SU-DHL-6 (cell line): ENCODE results near the gene ADAMTS16.

Experiments used
- H2AFZ ChIP-seq: fragments of 200-600 bp; sonication (generic); 2 replicates; pipeline ENCODE4 v1.6.1; 2014; ENCODE audit warnings: low read depth, mild to moderate bottlenecking, moderate library complexity, mixed read lengths, antibody characterized with exemption, low read length; ENCODE audit not compliant: severe bottlenecking
- H3F3A ChIP-seq: fragments of 200-600 bp; shearing (Covaris generic); 2 replicates; pipeline ENCODE4 v1.6.0; 2016; ENCODE audit warnings: antibody characterized with exemption, mild to moderate bottlenecking; ENCODE audit not compliant: insufficient read depth
- H3K27ac ChIP-seq: fragments of 200-600 bp; sonication (generic); 2 replicates; pipeline ENCODE4 v1.5.1; 2016; ENCODE audit warnings: low read depth, mild to moderate bottlenecking, low read length, moderate library complexity, mixed read lengths
- H3K27me3 ChIP-seq: fragments of 200-600 bp; sonication (generic), shearing (Covaris generic); 2 replicates; pipeline ENCODE4 v1.6.0; 2014; ENCODE audit warnings: mild to moderate bottlenecking, low read length
- H3K36me3 ChIP-seq: fragments of 200-600 bp; sonication (generic); 2 replicates; pipeline ENCODE4 v1.6.1; 2014; ENCODE audit warnings: mild to moderate bottlenecking, low read length, mixed read lengths
- H3K4me2 ChIP-seq: fragments of 300-600, 200-600 bp; shearing (Covaris generic), sonication (generic); 2 replicates; pipeline ENCODE4 v1.6.0; 2014; ENCODE audit warnings: low read length, low read depth, mild to moderate bottlenecking; ENCODE audit not compliant: poor library complexity, severe bottlenecking
- H3K4me3 ChIP-seq: fragments of 200-600 bp; sonication (generic); 2 replicates; pipeline ENCODE4 v1.5.1; 2014; ENCODE audit warnings: antibody characterized with exemption, low read length, mild to moderate bottlenecking, mixed read lengths; ENCODE audit not compliant: insufficient read depth, poor library complexity, severe bottlenecking
- H3K79me2 ChIP-seq: fragments of 200-600 bp; sonication (generic); 2 replicates; pipeline ENCODE4 v1.6.1; 2014; ENCODE audit warnings: mild to moderate bottlenecking, low read length, moderate library complexity; ENCODE audit not compliant: insufficient read depth
- H3K9ac ChIP-seq: fragments of 200-600 bp; sonication (generic); 2 replicates; pipeline ENCODE4 v1.7.0; 2014; ENCODE audit warnings: mild to moderate bottlenecking, low read length
- H3K9me2 ChIP-seq: fragments of 200-600 bp; sonication (generic); replicated peaks from 2 replicates; pipeline ENCODE4 v1.6.1; 2014; ENCODE audit warnings: low read length; ENCODE audit not compliant: insufficient read depth
- H3K9me3 ChIP-seq: fragments of 200-600 bp; sonication (generic); 2 replicates; pipeline ENCODE4 v1.6.1; 2014; ENCODE audit warnings: low read length, mixed read lengths; ENCODE audit not compliant: insufficient read depth
- H4K20me1 ChIP-seq: fragments of 200-600 bp; sonication (generic); 2 replicates; pipeline ENCODE4 v1.6.1; 2014; ENCODE audit warnings: low read depth, mild to moderate bottlenecking, antibody characterized with exemption, low read length, moderate library complexity, mixed read lengths
- CTCF ChIP-seq: fragments of 200-600 bp; sonication (generic); IDR thresholded peaks from one replicate; pipeline ENCODE4 v1.5.1; 2017; ENCODE audit warnings: antibody characterized with exemption, mild to moderate bottlenecking, low read length, moderate library complexity; ENCODE audit not compliant: insufficient read depth, poor library complexity, severe bottlenecking
- EZH2phosphoT487 ChIP-seq: fragments of 200-600 bp; sonication (generic), shearing (Covaris generic); conservative IDR thresholded peaks from 2 replicates; pipeline ENCODE4 v1.6.1; 2018; ENCODE audit warnings: mild to moderate bottlenecking, antibody characterized with exemption, low read length, moderate library complexity, mixed read lengths

Gene ADAMTS16

GRCh38 chr5:5356765-5357164 is 216.6 kb downstream of the ADAMTS16 start:
- Histone ChIP-seq H3K9me3 (no peaks in the 10 kb centered on the region), H2AFZ (no peak overlapping the region), H3K4me2 (no peak overlapping the region), H3K4me3 (no peak overlapping the region), H3K9ac (no peak overlapping the region), H3F3A (no peaks in the 10 kb centered on the region), H3K27me3 (no peaks in the 10 kb centered on the region), H4K20me1 (no peaks in the 10 kb centered on the region), H3K36me3 (no peaks in the 10 kb centered on the region), H3K27ac (no peak overlapping the region), H3K9me2 (no peaks in the 10 kb centered on the region), H3K79me2 (no peaks in the 10 kb centered on the region)
- no peak for TF ChIP-seq EZH2phosphoT487
- no peak for TF ChIP-seq CTCF

GRCh38 chr5:5359618-5360017 is 219.5 kb downstream of the ADAMTS16 start:
- Histone ChIP-seq H3K27me3 (no peaks in the 10 kb centered on the region), H3K9ac (no peak overlapping the region), H3K79me2 (no peaks in the 10 kb centered on the region), H3K4me2 (no peak overlapping the region), H3K9me3 (no peaks in the 10 kb centered on the region), H3K4me3 (no peak overlapping the region), H3F3A (no peaks in the 10 kb centered on the region), H2AFZ (no peak overlapping the region), H4K20me1 (no peaks in the 10 kb centered on the region), H3K9me2 (no peaks in the 10 kb centered on the region), H3K36me3 (no peaks in the 10 kb centered on the region), H3K27ac (no peak overlapping the region)
- TF ChIP-seq EZH2phosphoT487 (no peak), CTCF (no peak)

- Histone ChIP-seq H3K4me3 (no peak overlapping the region), H3K27ac (no peak overlapping the region), H3K79me2 (no peaks in the 10 kb centered on the region), H2AFZ (no peak overlapping the region), H3K9me3 (no peaks in the 10 kb centered on the region), H3K9ac (no peak overlapping the region), H3K36me3 (no peaks in the 10 kb centered on the region), H3K4me2 (no peak overlapping the region), H3F3A (no peaks in the 10 kb centered on the region), H3K27me3 (no peaks in the 10 kb centered on the region), H3K9me2 (no peaks in the 10 kb centered on the region), H4K20me1 (no peaks in the 10 kb centered on the region)
- TF ChIP-seq EZH2phosphoT487 (no peak), CTCF (no peak)
Observed at GRCh38 chr5:5360363-5360940, 220.3 kb downstream of the ADAMTS16 start.
